BJ (cell line): ENCODE data around the gene EVC2. TPM values are rescaled to one million over a fixed set of nuclear protein-coding genes. Genes with fewer than 3 reads are reported as not detected.

ENCODE experiments used
- CTCF ChIA-PET: fragments of 350-600 bp; formaldehyde crosslinking; extraction: SDS; loops from one replicate; lab custom pipeline; 2021; ENCODE audit warnings: antibody characterized with exemption, inconsistent platforms; lab: Yijun Ruan, JAX
- POLR2A ChIA-PET: fragments of 300-600 bp; sonication (Branson Sonifier 250); formaldehyde crosslinking; extraction: SDS; loops from one replicate; lab custom pipeline; 2021; ENCODE audit warnings: antibody characterized with exemption; lab: Charles Lee
- DNase-seq: peaks from one replicate; pipeline ENCODE4 v3.0.0-alpha.2; 2011; ENCODE audit warnings: low read depth
- H3K27me3 ChIP-seq: 2 replicates; pipeline ENCODE4 v1.6.0; 2011; ENCODE audit warnings: low read length; ENCODE audit not compliant: control insufficient read depth, insufficient read depth
- H3K36me3 ChIP-seq: 2 replicates; pipeline ENCODE4 v1.5.1; 2011; ENCODE audit warnings: low read length; ENCODE audit not compliant: control insufficient read depth, insufficient read depth
- H3K4me3 ChIP-seq: 2 replicates; pipeline ENCODE4 v1.5.1; 2011; ENCODE audit warnings: low read depth, mild to moderate bottlenecking, control low read depth, low read length
- CTCF ChIP-seq: IDR thresholded peaks from 2 replicates; pipeline ENCODE4 v1.5.1; 2011; ENCODE audit warnings: low read depth, mild to moderate bottlenecking, control low read depth, inconsistent platforms, low read length, moderate library complexity; ENCODE audit not compliant: insufficient read depth
- polyA plus RNA-seq: library from polyadenylated mRNA; depleted of rRNA; stranded (reverse); fragments of >200 nt; gene quantifications from 2 replicates; pipeline ENCODE4 v1.2.3, GENCODE V29; 2011

Gene EVC2
- polyA plus RNA-seq, 1 experiment, result 2.2 TPM

- Histone ChIP-seq H3K36me3 (peaks cover 12% of the 10 kb centered on the region), H3K27me3 (no peaks in the 10 kb centered on the region), H3K4me3 (no peak overlapping the region)
- no peak for DNase-seq
- CTCF ChIA-PET, result no interaction called here
- POLR2A ChIA-PET, result no interaction called here
- no peak for TF ChIP-seq CTCF
Observed at GRCh38 chr4:5666741-5667140, 41.6 kb downstream of the EVC2 start.

GRCh38 chr4:5664778-5665177 lies 43.6 kb downstream of the EVC2 start:
- ChIA-PET CTCF (interaction anchor here (0.9 to 2.0 kb wide), 3 partner anchors 10 to 54 kb away, joined by 3 to 4 read pairs (median 4); no protein-coding TSS in a partner anchor), POLR2A (no interaction called here)
- H3K36me3 ChIP-seq, result peaks cover 17% of the 10 kb centered on the region
- H3K4me3 ChIP-seq, result no peak overlapping the region
- TF ChIP-seq CTCF, result no peak
- no peak for DNase-seq
- H3K27me3 ChIP-seq, result no peaks in the 10 kb centered on the region

GRCh38 chr4:5662555-5662954 lies 45.8 kb downstream of the EVC2 start:
- no peak overlapping the region for H3K4me3 ChIP-seq
- CTCF ChIA-PET, result no interaction called here
- no peak for TF ChIP-seq CTCF
- peaks cover 17% of the 10 kb centered on the region for H3K36me3 ChIP-seq
- POLR2A ChIA-PET, result no interaction called here
- no peak for DNase-seq
- no peaks in the 10 kb centered on the region for H3K27me3 ChIP-seq

GRCh38 chr4:5661237-5661636 lies 47.1 kb downstream of the EVC2 start:
- no peaks in the 10 kb centered on the region for H3K27me3 ChIP-seq
- TF ChIP-seq CTCF, result no peak
- CTCF ChIA-PET, result interaction anchor here (1.3 kb wide), 1 partner anchor 130 kb away, joined by 4 read pairs; no protein-coding TSS in a partner anchor
- H3K36me3 ChIP-seq, result peaks cover 24% of the 10 kb centered on the region
- POLR2A ChIA-PET, result no interaction called here
- DNase-seq, result no peak
- no peak overlapping the region for H3K4me3 ChIP-seq

- H3K36me3 ChIP-seq, result peaks cover 20% of the 10 kb centered on the region
- DNase-seq, result no peak
- ChIA-PET CTCF (interaction anchor here (1.0 to 2.4 kb wide), 4 partner anchors 14 to 144 kb away, joined by 4 to 8 read pairs (median 4); no protein-coding TSS in a partner anchor), POLR2A (no interaction called here)
- TF ChIP-seq CTCF, result no peak
- H3K4me3 ChIP-seq, result no peak overlapping the region
- H3K27me3 ChIP-seq, result no peaks in the 10 kb centered on the region
Observed at GRCh38 chr4:5660185-5660584, 48.2 kb downstream of the EVC2 start.
